Astrocyte (in vitro differentiated cells and primary cell): Measurements from ENCODE around the gene CHMP4B. TPM values are rescaled to one million over a fixed set of nuclear protein-coding genes. Genes with fewer than 3 reads are reported as not detected.

ENCODE experiments used
- DNase-seq: peaks from one replicate; pipeline ENCODE4 v3.0.0-alpha.2; 2010; ENCODE audit warnings: low read depth
- FAIRE-seq: peaks from 2 replicates; lab custom pipeline; 2011; peaks lifted over from hg19 to GRCh38; lab: Jason Lieb, UNC
- H2AFZ ChIP-seq: 2 replicates; pipeline ENCODE4 v1.6.0; 2012; ENCODE audit warnings: low read depth, low read length, inconsistent platforms
- H3K27ac ChIP-seq: 2 replicates; pipeline ENCODE4 v1.5.1; 2011; ENCODE audit warnings: low read depth, low read length, inconsistent platforms
- H3K27me3 ChIP-seq: 2 replicates; pipeline ENCODE4 v1.6.0; 2011; ENCODE audit warnings: low read length, inconsistent platforms; ENCODE audit not compliant: insufficient read depth
- H3K36me3 ChIP-seq: 2 replicates; pipeline ENCODE4 v1.5.1; 2011; ENCODE audit warnings: low read length, inconsistent platforms; ENCODE audit not compliant: insufficient read depth
- H3K4me1 ChIP-seq: 2 replicates; pipeline ENCODE4 v1.5.1; 2011; ENCODE audit warnings: low read length, inconsistent platforms; ENCODE audit not compliant: insufficient read depth
- H3K4me2 ChIP-seq: 2 replicates; pipeline ENCODE4 v1.6.0; 2012; ENCODE audit warnings: low read length, inconsistent platforms
- H3K4me3 ChIP-seq: 2 replicates; pipeline ENCODE4 v1.5.1; 2011; ENCODE audit warnings: low read depth, mild to moderate bottlenecking, low read length, inconsistent platforms; ENCODE audit not compliant: insufficient read depth
- H3K79me2 ChIP-seq: 2 replicates; pipeline ENCODE4 v1.6.0; 2012; ENCODE audit warnings: mild to moderate bottlenecking, low read length, inconsistent platforms; ENCODE audit not compliant: insufficient read depth
- H3K9ac ChIP-seq: 2 replicates; pipeline ENCODE4 v1.6.0; 2012; ENCODE audit warnings: mild to moderate bottlenecking, low read length, inconsistent platforms
- H3K9me3 ChIP-seq: 2 replicates; pipeline ENCODE4 v1.5.1; 2012; ENCODE audit warnings: low read depth, mild to moderate bottlenecking, low read length, inconsistent platforms; ENCODE audit not compliant: insufficient read depth
- H4K20me1 ChIP-seq: 2 replicates; pipeline ENCODE4 v1.6.0; 2012; ENCODE audit warnings: low read length, inconsistent platforms; ENCODE audit not compliant: insufficient read depth
- H3K27ac Mint-ChIP-seq: one replicate; pipeline ENCODE4 v1.8.0; 2021; ENCODE audit warnings: mild to moderate bottlenecking, mixed read lengths; ENCODE audit not compliant: unreplicated experiment
- H3K27me3 Mint-ChIP-seq: one replicate; pipeline ENCODE4 v1.8.0; 2021; ENCODE audit warnings: low read depth, mixed read lengths; ENCODE audit not compliant: unreplicated experiment
- H3K36me3 Mint-ChIP-seq: one replicate; pipeline ENCODE4 v1.8.0; 2021; ENCODE audit warnings: low read depth, mixed read lengths; ENCODE audit not compliant: unreplicated experiment
- H3K4me1 Mint-ChIP-seq: one replicate; pipeline ENCODE4 v1.8.0; 2021; ENCODE audit warnings: low read depth, mixed read lengths; ENCODE audit not compliant: unreplicated experiment
- H3K4me3 Mint-ChIP-seq: one replicate; pipeline ENCODE4 v1.8.0; 2021; ENCODE audit warnings: mild to moderate bottlenecking, moderate library complexity, mixed read lengths; ENCODE audit not compliant: unreplicated experiment
- H3K9me3 Mint-ChIP-seq: one replicate; pipeline ENCODE4 v1.8.0; 2021; ENCODE audit warnings: mild to moderate bottlenecking, mixed read lengths; ENCODE audit not compliant: unreplicated experiment
- EZH2 ChIP-seq: IDR thresholded peaks from 2 replicates; pipeline ENCODE4 v1.6.1; 2012; ENCODE audit warnings: mild to moderate bottlenecking, low read length, inconsistent platforms; ENCODE audit not compliant: insufficient read depth
- total RNA-seq: library from RNA; stranded (reverse); gene quantifications from 2 replicates; pipeline ENCODE4 v1.2.1, GENCODE V29; 2021
- TF ChIP-seq, protein P1 (sequence below): IDR thresholded peaks from 2 replicates; pipeline ENCODE4 v1.5.1; 2011; ENCODE audit warnings: low read depth, mild to moderate bottlenecking, inconsistent platforms, low read length, moderate library complexity; ENCODE audit not compliant: insufficient read depth

The CHMP4B gene
- total RNA-seq, 1 donor from 2014 or later = 90.6 TPM

GRCh38 chr20:33838035-33838864 is 27.1 kb downstream of the CHMP4B start:
- Histone ChIP-seq H4K20me1 (peaks cover 99% of the 10 kb centered on the region), H3K4me2 (no peak overlapping the region), H3K4me1 (no peaks in the 10 kb centered on the region), H3K9me3 (no peaks in the 10 kb centered on the region), H3K9ac (no peak overlapping the region), H2AFZ (no peak overlapping the region), H3K79me2 (peaks cover 100% of the 10 kb centered on the region), H3K27me3 (no peaks in the 10 kb centered on the region), H3K27ac (no peak overlapping the region), H3K4me3 (no peak overlapping the region), H3K36me3 (no peaks in the 10 kb centered on the region)
- no peak overlapping the region for H3K27ac Mint-ChIP-seq
- H3K4me1 Mint-ChIP-seq = peaks cover 35% of the 10 kb centered on the region
- no peaks in the 10 kb centered on the region for H3K27me3 Mint-ChIP-seq
- FAIRE-seq (no peak), DNase-seq (no peak)
- H3K9me3 Mint-ChIP-seq = no peaks in the 10 kb centered on the region
- no peak overlapping the region for H3K4me3 Mint-ChIP-seq
- H3K36me3 Mint-ChIP-seq = peaks cover 7% of the 10 kb centered on the region
- TF ChIP-seq, protein P1, sequence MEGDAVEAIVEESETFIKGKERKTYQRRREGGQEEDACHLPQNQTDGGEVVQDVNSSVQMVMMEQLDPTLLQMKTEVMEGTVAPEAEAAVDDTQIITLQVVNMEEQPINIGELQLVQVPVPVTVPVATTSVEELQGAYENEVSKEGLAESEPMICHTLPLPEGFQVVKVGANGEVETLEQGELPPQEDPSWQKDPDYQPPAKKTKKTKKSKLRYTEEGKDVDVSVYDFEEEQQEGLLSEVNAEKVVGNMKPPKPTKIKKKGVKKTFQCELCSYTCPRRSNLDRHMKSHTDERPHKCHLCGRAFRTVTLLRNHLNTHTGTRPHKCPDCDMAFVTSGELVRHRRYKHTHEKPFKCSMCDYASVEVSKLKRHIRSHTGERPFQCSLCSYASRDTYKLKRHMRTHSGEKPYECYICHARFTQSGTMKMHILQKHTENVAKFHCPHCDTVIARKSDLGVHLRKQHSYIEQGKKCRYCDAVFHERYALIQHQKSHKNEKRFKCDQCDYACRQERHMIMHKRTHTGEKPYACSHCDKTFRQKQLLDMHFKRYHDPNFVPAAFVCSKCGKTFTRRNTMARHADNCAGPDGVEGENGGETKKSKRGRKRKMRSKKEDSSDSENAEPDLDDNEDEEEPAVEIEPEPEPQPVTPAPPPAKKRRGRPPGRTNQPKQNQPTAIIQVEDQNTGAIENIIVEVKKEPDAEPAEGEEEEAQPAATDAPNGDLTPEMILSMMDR = no peak
- TF ChIP-seq EZH2 = no peak

- Histone ChIP-seq H3K9me3 (no peaks in the 10 kb centered on the region), H3K4me1 (peaks cover 7% of the 10 kb centered on the region), H4K20me1 (peaks cover 100% of the 10 kb centered on the region), H3K27ac (no peak overlapping the region), H3K4me2 (no peak overlapping the region), H3K79me2 (peaks cover 99% of the 10 kb centered on the region), H3K27me3 (no peaks in the 10 kb centered on the region), H2AFZ (no peak overlapping the region), H3K4me3 (no peak overlapping the region), H3K9ac (no peak overlapping the region), H3K36me3 (no peaks in the 10 kb centered on the region)
- peaks cover 46% of the 10 kb centered on the region for H3K4me1 Mint-ChIP-seq
- TF ChIP-seq, protein P1 = no peak
- no peak for TF ChIP-seq EZH2
- H3K4me3 Mint-ChIP-seq = no peak overlapping the region
- no peak for DNase-seq
- peaks cover 2% of the 10 kb centered on the region for H3K36me3 Mint-ChIP-seq
- H3K27me3 Mint-ChIP-seq = no peaks in the 10 kb centered on the region
- H3K9me3 Mint-ChIP-seq = no peaks in the 10 kb centered on the region
- H3K27ac Mint-ChIP-seq = no peak overlapping the region
- no peak for FAIRE-seq
These were observed 28.4 kb downstream of the CHMP4B start for GRCh38 chr20:33839591-33839990.

- Mint-ChIP-seq H3K36me3 (peaks cover 2% of the 10 kb centered on the region), H3K4me1 (peaks cover 46% of the 10 kb centered on the region)
These were observed 29.0 kb downstream of the CHMP4B start for GRCh38 chr20:33840160-33840559.

More at GRCh38 chr20:33840160-33840559, 29.0 kb downstream of the CHMP4B start:
- H3K9ac ChIP-seq = no peak overlapping the region
- H3K27ac ChIP-seq = no peak overlapping the region
- peaks cover 97% of the 10 kb centered on the region for H3K79me2 ChIP-seq
- no peaks in the 10 kb centered on the region for H3K36me3 ChIP-seq
- TF ChIP-seq, protein P1 = no peak
- no peak for TF ChIP-seq EZH2
- Mint-ChIP-seq H3K9me3 (no peaks in the 10 kb centered on the region), H3K4me3 (no peak overlapping the region), H3K27me3 (no peaks in the 10 kb centered on the region), H3K27ac (no peak overlapping the region)
- no peak overlapping the region for H2AFZ ChIP-seq
- H3K4me1 ChIP-seq = peaks cover 7% of the 10 kb centered on the region
- H3K4me2 ChIP-seq = no peak overlapping the region
- peaks cover 100% of the 10 kb centered on the region for H4K20me1 ChIP-seq
- H3K27me3 ChIP-seq = no peaks in the 10 kb centered on the region
- FAIRE-seq (no peak), DNase-seq (no peak)
- no peak overlapping the region for H3K4me3 ChIP-seq
- H3K9me3 ChIP-seq = no peaks in the 10 kb centered on the region
